CD14-positive monocyte (primary cell): Measurements from ENCODE around the gene CYP46A1. TPM values are rescaled to one million over a fixed set of nuclear protein-coding genes. Genes with fewer than 3 reads are reported as not detected.

Experiments used
- DNase-seq, 3 donors: peaks; one replicate each; pipeline ENCODE4 v3.0.0-alpha.2; 2011 to 2022
- H2AFZ ChIP-seq: 2 replicates; pipeline ENCODE4 v1.6.0; 2012; ENCODE audit warnings: mild to moderate bottlenecking, low read depth, low read length, inconsistent platforms; ENCODE audit not compliant: insufficient read depth, poor library complexity, severe bottlenecking
- H3K27ac ChIP-seq, 2 donors: 1 replicate in 1 of 2; 2 replicates in 1 of 2; pipeline ENCODE4 v1.5.1; 2012 to 2013; ENCODE audit warnings: low read length in 2 of 2, control low read depth in 1 of 2, inconsistent platforms in 1 of 2, low read depth in 1 of 2, mild to moderate bottlenecking in 1 of 2
- H3K27me3 ChIP-seq, 2 donors: one replicate each; pipeline versions ENCODE4 v1.6.0 to v1.6.1; 2011 to 2013; ENCODE audit warnings: low read length in 2 of 2; ENCODE audit not compliant: control insufficient read depth in 2 of 2, insufficient read depth in 2 of 2
- H3K36me3 ChIP-seq, 2 donors: replicated peaks in 1 of 2; 1 replicate in 1 of 2; 2 replicates in 1 of 2; pipeline versions ENCODE4 v1.5.1 to v1.6.1; 2012 to 2013; ENCODE audit warnings: low read length in 2 of 2, control low read depth in 1 of 2, inconsistent platforms in 1 of 2, mild to moderate bottlenecking in 1 of 2; ENCODE audit not compliant: insufficient read depth in 2 of 2, control insufficient read depth in 1 of 2
- H3K4me1 ChIP-seq, 2 donors: 1 replicate in 1 of 2; 2 replicates in 1 of 2; pipeline versions ENCODE4 v1.5.1 to v1.6.1; 2012 to 2013; ENCODE audit warnings: low read length in 2 of 2, control low read depth in 1 of 2, inconsistent platforms in 1 of 2, mild to moderate bottlenecking in 1 of 2, moderate library complexity in 1 of 2; ENCODE audit not compliant: insufficient read depth in 2 of 2, control insufficient read depth in 1 of 2
- H3K4me2 ChIP-seq: replicated peaks from 2 replicates; pipeline ENCODE3; 2012; ENCODE audit warnings: low read length, moderate library complexity, mild to moderate bottlenecking; ENCODE audit not compliant: poor library complexity, severe bottlenecking; ENCODE audit errors: extremely low read depth
- H3K4me3 ChIP-seq, 3 experiments: fragments of 200-600 bp in 1 of 3; sonication (generic) in 1 of 3; replicated peaks in 1 of 3; 1 replicate in 2 of 3; 2 replicates in 1 of 3; pipeline ENCODE4 v1.5.1; 2011 to 2013; ENCODE audit warnings: low read length in 3 of 3, mild to moderate bottlenecking in 3 of 3, control low read depth in 2 of 3, low read depth in 2 of 3, inconsistent platforms in 1 of 3, moderate library complexity in 1 of 3
- H3K79me2 ChIP-seq: 2 replicates; pipeline ENCODE4 v1.6.0; 2012; ENCODE audit warnings: mild to moderate bottlenecking, control low read depth, inconsistent platforms, low read length, moderate library complexity; ENCODE audit not compliant: insufficient read depth
- H3K9ac ChIP-seq: 2 replicates; pipeline ENCODE4 v1.6.0; 2017; ENCODE audit warnings: low read length, mild to moderate bottlenecking; ENCODE audit not compliant: insufficient read depth, poor library complexity, severe bottlenecking
- H3K9me3 ChIP-seq, 2 donors: replicated peaks in 1 of 2; 1 replicate in 1 of 2; 2 replicates in 1 of 2; pipeline versions ENCODE4 v1.5.1 to v1.6.1; 2012 to 2013; ENCODE audit warnings: low read length in 2 of 2, control low read depth in 1 of 2; ENCODE audit not compliant: control insufficient read depth in 1 of 2, insufficient read depth in 1 of 2
- H4K20me1 ChIP-seq: 2 replicates; pipeline ENCODE4 v1.6.0; 2012; ENCODE audit warnings: mild to moderate bottlenecking, low read length, control low read depth, moderate library complexity; ENCODE audit not compliant: insufficient read depth
- H3K27ac Mint-ChIP-seq, 7 donors: one replicate each; pipeline ENCODE4 v1.8.0; 2020; ENCODE audit warnings: mild to moderate bottlenecking in 7 of 7, mixed read lengths in 7 of 7, moderate library complexity in 6 of 7, inconsistent platforms in 2 of 7
- H3K27me3 Mint-ChIP-seq, 3 donors: one replicate each; pipeline ENCODE4 v1.8.0; 2021 to 2022; ENCODE audit warnings: low read depth in 3 of 3, mild to moderate bottlenecking in 3 of 3, mixed read lengths in 3 of 3, moderate library complexity in 3 of 3, inconsistent platforms in 1 of 3
- H3K36me3 Mint-ChIP-seq, 2 donors: one replicate each; pipeline ENCODE4 v1.8.0; 2020; ENCODE audit warnings: mixed read lengths in 2 of 2, inconsistent platforms in 1 of 2, mild to moderate bottlenecking in 1 of 2
- H3K4me1 Mint-ChIP-seq: one replicate; pipeline ENCODE4 v1.8.0; 2020; ENCODE audit warnings: mild to moderate bottlenecking, mixed read lengths
- H3K4me3 Mint-ChIP-seq, 2 donors: one replicate each; pipeline ENCODE4 v1.8.0; 2020; ENCODE audit warnings: mild to moderate bottlenecking in 2 of 2, mixed read lengths in 2 of 2, moderate library complexity in 1 of 2
- H3K9me3 Mint-ChIP-seq, 7 donors: one replicate each; pipeline ENCODE4 v1.8.0; 2020 to 2022; ENCODE audit warnings: mixed read lengths in 7 of 7, mild to moderate bottlenecking in 6 of 7, moderate library complexity in 6 of 7, inconsistent platforms in 2 of 7
- WGBS: methylation state at CpG from one replicate; pipeline ENCODE4 v1.1.5; 2013; ENCODE audit warnings: missing lambda C conversion rate; ENCODE audit not compliant: insufficient coverage; 5-methylcytosine and 5-hydroxymethylcytosine counted together
- intact Hi-C, 2 donors: fragments of 100-400 bp; cut with micrococcal nuclease; formaldehyde crosslinking; loops; one replicate each; pipeline versions ENCODE4 v1.15.0 to v1.15.1; 2023
- polyA plus RNA-seq, 3 donors: library from polyadenylated mRNA; depleted of rRNA in 1 of 3; unstranded in 2 of 3; stranded (reverse) in 1 of 3; fragments of 300-500 nt in 2 of 3; fragments of >200 nt in 1 of 3; fragmentation: Illumina TruSeq in 2 of 3; gene quantifications; 1 replicate in 2 of 3; 2 replicates in 1 of 3; pipeline ENCODE4 v1.2.3, GENCODE V29; 2012 to 2021
- TF ChIP-seq, protein P1 (sequence below): fragments of 200-600 bp; IDR thresholded peaks from one replicate; pipeline ENCODE4 v1.8.0; 2022; ENCODE audit warnings: antibody characterized with exemption, mild to moderate bottlenecking

Gene CYP46A1
- polyA plus RNA-seq, 3 donors, result not detected

DNA sequence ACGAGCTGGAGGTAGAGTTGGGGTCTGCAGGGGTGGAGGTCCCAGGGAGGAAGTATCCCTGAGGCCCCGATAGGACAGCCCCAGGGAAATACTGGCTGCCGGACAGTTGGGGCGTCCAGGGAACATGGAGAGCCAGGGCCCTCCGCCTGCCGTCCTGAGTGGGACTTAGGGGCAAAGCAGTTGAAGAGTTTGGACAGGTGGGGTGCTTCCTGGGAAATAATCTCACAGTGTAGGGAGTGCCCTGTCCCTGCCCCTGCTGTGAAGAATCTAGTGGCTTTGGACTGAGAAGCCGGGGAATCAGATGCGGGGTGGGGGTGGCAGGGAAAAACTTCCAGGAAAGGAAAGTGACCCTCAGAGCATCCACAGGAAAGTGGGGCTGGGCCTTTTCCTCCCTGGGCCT is 49.0 kb upstream of the CYP46A1 start:
- no peaks in the 10 kb centered on the region for H3K79me2 ChIP-seq
- Mint-ChIP-seq H3K27ac (no peak overlapping the region), H3K36me3 (no peaks in the 10 kb centered on the region), H3K9me3 (peaks cover 0 to 3% (median 0%) of the 10 kb centered on the region in 7 donors), H3K4me3 (no peak overlapping the region), H3K4me1 (no peaks in the 10 kb centered on the region), H3K27me3 (peaks cover 3 to 8% (median 4%) of the 10 kb centered on the region in 3 donors)
- DNase-seq, result no peak
- no peak overlapping the region for H2AFZ ChIP-seq
- no peaks in the 10 kb centered on the region for H4K20me1 ChIP-seq
- WGBS, result 79% methylated on average over 8 of the region's 8 CpGs
- TF ChIP-seq, protein P1, sequence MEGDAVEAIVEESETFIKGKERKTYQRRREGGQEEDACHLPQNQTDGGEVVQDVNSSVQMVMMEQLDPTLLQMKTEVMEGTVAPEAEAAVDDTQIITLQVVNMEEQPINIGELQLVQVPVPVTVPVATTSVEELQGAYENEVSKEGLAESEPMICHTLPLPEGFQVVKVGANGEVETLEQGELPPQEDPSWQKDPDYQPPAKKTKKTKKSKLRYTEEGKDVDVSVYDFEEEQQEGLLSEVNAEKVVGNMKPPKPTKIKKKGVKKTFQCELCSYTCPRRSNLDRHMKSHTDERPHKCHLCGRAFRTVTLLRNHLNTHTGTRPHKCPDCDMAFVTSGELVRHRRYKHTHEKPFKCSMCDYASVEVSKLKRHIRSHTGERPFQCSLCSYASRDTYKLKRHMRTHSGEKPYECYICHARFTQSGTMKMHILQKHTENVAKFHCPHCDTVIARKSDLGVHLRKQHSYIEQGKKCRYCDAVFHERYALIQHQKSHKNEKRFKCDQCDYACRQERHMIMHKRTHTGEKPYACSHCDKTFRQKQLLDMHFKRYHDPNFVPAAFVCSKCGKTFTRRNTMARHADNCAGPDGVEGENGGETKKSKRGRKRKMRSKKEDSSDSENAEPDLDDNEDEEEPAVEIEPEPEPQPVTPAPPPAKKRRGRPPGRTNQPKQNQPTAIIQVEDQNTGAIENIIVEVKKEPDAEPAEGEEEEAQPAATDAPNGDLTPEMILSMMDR, result no peak
- H3K36me3 ChIP-seq, result no peaks in the 10 kb centered on the region
- H3K9me3 ChIP-seq, result no peaks in the 10 kb centered on the region
- no peak overlapping the region for H3K27ac ChIP-seq
- H3K4me1 ChIP-seq, result no peaks in the 10 kb centered on the region
- H3K4me2 ChIP-seq, result no peak overlapping the region
- intact Hi-C loops, result no loop called here
- H3K4me3 ChIP-seq, result no peak overlapping the region
- no peaks in the 10 kb centered on the region for H3K27me3 ChIP-seq
- H3K9ac ChIP-seq, result no peak overlapping the region

DNA sequence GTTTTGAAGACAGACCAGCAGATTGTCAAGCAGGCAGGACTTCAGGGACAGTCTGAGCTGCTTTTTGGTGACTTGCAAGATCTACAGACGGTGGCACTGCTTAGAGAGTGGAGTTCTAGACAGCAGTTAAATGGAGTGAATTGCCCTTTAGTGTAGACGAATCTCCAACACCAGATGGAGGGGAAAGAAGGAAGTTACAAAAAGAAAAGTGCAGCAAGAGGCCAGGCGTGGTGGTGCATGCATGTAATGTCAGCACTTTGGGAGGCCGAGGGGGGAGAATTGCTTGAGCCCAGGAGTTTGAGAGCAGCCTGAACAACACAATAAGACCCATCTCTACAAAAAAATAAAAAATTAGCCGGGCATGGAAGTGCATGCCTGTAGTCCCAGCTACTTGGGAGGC is 47.6 kb upstream of the CYP46A1 start:
- H3K27me3 ChIP-seq, result no peaks in the 10 kb centered on the region
- no peak overlapping the region for H2AFZ ChIP-seq
- H3K36me3 ChIP-seq, result no peaks in the 10 kb centered on the region
- no peak overlapping the region for H3K9ac ChIP-seq
- H3K9me3 Mint-ChIP-seq, result peaks cover 0 to 2% (median 0%) of the 10 kb centered on the region in 7 donors
- H4K20me1 ChIP-seq, result no peaks in the 10 kb centered on the region
- no peak overlapping the region for H3K27ac ChIP-seq
- no peaks in the 10 kb centered on the region for H3K4me1 Mint-ChIP-seq
- no peak overlapping the region for H3K4me3 ChIP-seq
- intact Hi-C loops, result no loop called here
- TF ChIP-seq, protein P1, result no peak
- 50% methylated on average over 2 of the region's 5 CpGs for WGBS
- no peaks in the 10 kb centered on the region for H3K36me3 Mint-ChIP-seq
- peaks cover 4 to 8% (median 8%) of the 10 kb centered on the region in 3 donors for H3K27me3 Mint-ChIP-seq
- H3K4me2 ChIP-seq, result no peak overlapping the region
- H3K4me1 ChIP-seq, result no peaks in the 10 kb centered on the region
- H3K9me3 ChIP-seq, result no peaks in the 10 kb centered on the region
- H3K27ac Mint-ChIP-seq, result no peak overlapping the region
- H3K4me3 Mint-ChIP-seq, result peak overlapping the region in 1 of 2 donors; percentile 8
- DNase-seq, result no peak
- no peaks in the 10 kb centered on the region for H3K79me2 ChIP-seq
